Ovary (tissue), 9 donors: ENCODE measurements around the gene TMEM255A. TPM values are rescaled to one million over a fixed set of nuclear protein-coding genes. Genes with fewer than 3 reads are reported as not detected.

Experiments
- DNase-seq, 5 donors: peaks; one replicate each; pipeline ENCODE4 v3.0.0-alpha.2; 2019 to 2020
- H3K27ac ChIP-seq, 2 donors: fragments of 200-600 bp; one replicate each; pipeline versions ENCODE4 v1.5.1 to v1.8.0; 2019 to 2022
- H3K27me3 ChIP-seq: fragments of 200-600 bp; one replicate; pipeline ENCODE4 v1.8.0; 2022
- H3K36me3 ChIP-seq: fragments of 200-600 bp; sonication (generic); one replicate; pipeline ENCODE4 v1.5.1; 2019
- H3K4me1 ChIP-seq: one replicate; pipeline ENCODE4 v1.8.1; 2013; ENCODE audit warnings: mild to moderate bottlenecking, moderate library complexity; ENCODE audit not compliant: insufficient read depth
- H3K4me3 ChIP-seq: fragments of 200-600 bp; sonication (generic); one replicate; pipeline ENCODE4 v1.5.1; 2017
- H3K9me3 ChIP-seq, 2 donors: fragments of 200-600 bp in 1 of 2; sonication (generic) in 1 of 2; one replicate each; pipeline versions ENCODE4 v1.5.1 to v1.8.1; 2013 to 2019; ENCODE audit warnings: mild to moderate bottlenecking in 1 of 2, moderate library complexity in 1 of 2
- CTCF ChIP-seq, 3 donors: fragments of 450-650 bp in 2 of 3; fragments of 200-600 bp in 1 of 3; IDR thresholded peaks; one replicate each; pipeline versions ENCODE4 v1.5.1 to v1.8.0; 2016 to 2022; ENCODE audit warnings: antibody characterized with exemption in 3 of 3, mild to moderate bottlenecking in 1 of 3
- EP300 ChIP-seq: sonication (generic); formaldehyde crosslinking; IDR thresholded peaks from one replicate; pipeline ENCODE4 v1.6.1; 2017; ENCODE audit warnings: antibody characterized with exemption
- POLR2A ChIP-seq: fragments of 450-650 bp; IDR thresholded peaks from one replicate; pipeline ENCODE4 v1.6.1; 2017; ENCODE audit warnings: antibody characterized with exemption, mild to moderate bottlenecking, moderate library complexity
- WGBS, 3 donors: extraction: QIAGEN DNeasy Blood & Tissue Kit in 1 of 3; methylation state at CpG; one replicate each; pipeline versions ENCODE4 v1.1.5 to v1.1.7; 2013 to 2017; 5-methylcytosine and 5-hydroxymethylcytosine counted together
- intact Hi-C, 4 donors: fragments of 100-400 bp; cut with DNase I; formaldehyde crosslinking; loops; one replicate each; pipeline versions ENCODE4 v1.11.0 to v1.15.1; 2022 to 2023
- polyA plus RNA-seq, 2 donors: library from polyadenylated mRNA; stranded (reverse); fragments of 200-250 nt in 1 of 2; fragments of 350-450 nt in 1 of 2; fragmentation: Illumina TruSeq in 1 of 2; extraction: RNeasy Lipid Tissue Mini Kit (QIAGEN cat#74804) in 1 of 2; gene quantifications; one replicate each; pipeline ENCODE4 v1.2.3, GENCODE V29; 2013 to 2014
- total RNA-seq, 7 donors: library from RNA; depleted of rRNA in 2 of 7; stranded (reverse); fragments of >200 nt in 2 of 7; fragmentation: NEBNext Ultra II Directional in 3 of 7; extraction: Animal tissue kit (Norgen Biotek cat#: 25700) in 3 of 7; gene quantifications; one replicate each; pipeline versions ENCODE4 v1.1.0 to v1.2.4, GENCODE V29; 2016 to 2023
- donor health status: DM: no; HTN: no; CAD: no; lungs with moderate emphysema.
- donor health status: DM: no; HTN: no; CAD: no.
- donor health status: Bipolar disorder and iron deficiency.
- donor health status: DM: yes; HTN: yes; CAD: no.
- donor health status: DM: no; HTN: no; CAD: no.
- donor health status: DM: yes; HTN: yes; CAD: no.

The TMEM255A gene
- total and polyA plus RNA-seq, 9 donors, result 6.7 to 25.2 (median 16.3) TPM

GRCh38 chrX:120301497-120301896, 9.8 kb downstream of the TMEM255A start:
- H3K36me3 ChIP-seq, result no peaks in the 10 kb centered on the region
- no peak overlapping the region for H3K4me3 ChIP-seq
- 39 to 54% (median 43%) methylated on average over 2 of the region's 2 CpGs for WGBS, 3 donors
- H3K27ac ChIP-seq, result no peak overlapping the region
- intact Hi-C loops, result no loop called here
- H3K27me3 ChIP-seq, result no peaks in the 10 kb centered on the region
- no peaks in the 10 kb centered on the region for H3K4me1 ChIP-seq
- no peaks in the 10 kb centered on the region for H3K9me3 ChIP-seq
- TF ChIP-seq EP300 (no peak), POLR2A (no peak), CTCF (IDR thresholded peaks at IDR 0.05) (no peak)
- no peak for DNase-seq

- no peaks in the 10 kb centered on the region for H3K36me3 ChIP-seq
- no peaks in the 10 kb centered on the region for H3K9me3 ChIP-seq
- intact Hi-C loops, result no loop called here
- TF ChIP-seq POLR2A (no peak), CTCF (IDR thresholded peaks at IDR 0.05) (no peak), EP300 (no peak)
- 57 to 62% (median 62%) methylated on average over 2 of the region's 2 CpGs for WGBS, 3 donors
- no peaks in the 10 kb centered on the region for H3K27me3 ChIP-seq
- H3K4me3 ChIP-seq, result no peak overlapping the region
- no peaks in the 10 kb centered on the region for H3K4me1 ChIP-seq
- DNase-seq, result no peak
- no peak overlapping the region for H3K27ac ChIP-seq
These were observed 11.3 kb downstream of the TMEM255A start for GRCh38 chrX:120299928-120300327.

- WGBS, 3 donors, result 64 to 81% (median 72%) methylated on average over 1 of the region's 1 CpG
- intact Hi-C loops, result no loop called here
- no peak for DNase-seq
These were observed 13.3 kb downstream of the TMEM255A start for GRCh38 chrX:120297923-120298322.

GRCh38 chrX:120294651-120295050, 16.6 kb downstream of the TMEM255A start:
- DNase-seq, result no peak
- intact Hi-C loops, result no loop called here
- H3K9me3 ChIP-seq, result no peaks in the 10 kb centered on the region
- no peaks in the 10 kb centered on the region for H3K27me3 ChIP-seq
- H3K4me1 ChIP-seq, result no peaks in the 10 kb centered on the region
- no peak overlapping the region for H3K27ac ChIP-seq
- no peaks in the 10 kb centered on the region for H3K36me3 ChIP-seq
- no peak overlapping the region for H3K4me3 ChIP-seq
- no peak for TF ChIP-seq POLR2A
- TF ChIP-seq EP300, result no peak
- no peak for TF ChIP-seq CTCF (IDR thresholded peaks at IDR 0.05)

More at GRCh38 chrX:120297923-120298322, 13.3 kb downstream of the TMEM255A start:
- Histone ChIP-seq H3K27me3 (no peaks in the 10 kb centered on the region), H3K36me3 (no peaks in the 10 kb centered on the region), H3K4me1 (no peaks in the 10 kb centered on the region), H3K9me3 (no peaks in the 10 kb centered on the region), H3K4me3 (no peak overlapping the region), H3K27ac (no peak overlapping the region)
- TF ChIP-seq EP300 (no peak), CTCF (IDR thresholded peaks at IDR 0.05) (no peak), POLR2A (no peak)

GRCh38 chrX:120293015-120293414, 18.2 kb downstream of the TMEM255A start:
- Histone ChIP-seq H3K27me3 (no peaks in the 10 kb centered on the region), H3K4me3 (no peak overlapping the region), H3K4me1 (no peaks in the 10 kb centered on the region), H3K9me3 (no peaks in the 10 kb centered on the region), H3K36me3 (no peaks in the 10 kb centered on the region), H3K27ac (no peak overlapping the region)
- DNase-seq, result no peak
- WGBS, 3 donors, result 48 to 65% (median 63%) methylated on average over 2 of the region's 2 CpGs
- intact Hi-C loops, result no loop called here
- TF ChIP-seq POLR2A (no peak), EP300 (no peak), CTCF (IDR thresholded peaks at IDR 0.05) (no peak)
